DND-41 (cell line): Measurements from ENCODE around the gene DDRGK1.

Experiments
- ATAC-seq: fragments of 200-7000 bp; cut with Tn5 transposase; 3 replicates; pipeline ENCODE4 v1.9.1; 2021; ENCODE audit warnings: low read depth; ENCODE audit not compliant: insufficient read depth
- DNase-seq: peaks from one replicate; pipeline ENCODE4 v3.0.0-alpha.2; 2020
- H2AFZ ChIP-seq: 2 replicates; pipeline ENCODE4 v1.6.0; 2012; ENCODE audit warnings: low read depth, low read length
- H3K27ac ChIP-seq: 2 replicates; pipeline ENCODE4 v1.5.1; 2012; ENCODE audit warnings: low read length, inconsistent platforms
- H3K27me3 ChIP-seq: fragments of 200-600 bp; sonication (generic); 2 replicates; pipeline ENCODE4 v1.6.0; 2012; ENCODE audit warnings: low read length, mild to moderate bottlenecking, inconsistent platforms; ENCODE audit not compliant: insufficient read depth, poor library complexity
- H3K36me3 ChIP-seq: 2 replicates; pipeline ENCODE4 v1.5.1; 2012; ENCODE audit warnings: low read length, inconsistent platforms; ENCODE audit not compliant: insufficient read depth
- H3K4me1 ChIP-seq: 2 replicates; pipeline ENCODE4 v1.5.1; 2012; ENCODE audit warnings: mild to moderate bottlenecking, low read length; ENCODE audit not compliant: insufficient read depth
- H3K4me2 ChIP-seq: 2 replicates; pipeline ENCODE4 v1.6.0; 2012; ENCODE audit warnings: mild to moderate bottlenecking, moderate library complexity, low read length, inconsistent platforms; ENCODE audit not compliant: insufficient read depth
- H3K4me3 ChIP-seq, 2 experiments: fragments of 200-600 bp in 1 of 2; shearing (Covaris generic) in 1 of 2; 2 replicates each; pipeline ENCODE4 v1.5.1; 2012 to 2016; ENCODE audit warnings: inconsistent platforms in 2 of 2, low read length in 2 of 2, mild to moderate bottlenecking in 2 of 2, low read depth in 1 of 2, moderate library complexity in 1 of 2
- H3K79me2 ChIP-seq: 2 replicates; pipeline ENCODE4 v1.6.0; 2012; ENCODE audit warnings: low read length, inconsistent platforms; ENCODE audit not compliant: insufficient read depth
- H3K9ac ChIP-seq: 2 replicates; pipeline ENCODE4 v1.6.0; 2012; ENCODE audit warnings: low read depth, mild to moderate bottlenecking, inconsistent platforms, low read length, moderate library complexity
- H3K9me3 ChIP-seq: 2 replicates; pipeline ENCODE4 v1.5.1; 2012; ENCODE audit warnings: low read length, moderate library complexity, mild to moderate bottlenecking, inconsistent platforms; ENCODE audit not compliant: insufficient read depth, severe bottlenecking
- H4K20me1 ChIP-seq: 2 replicates; pipeline ENCODE4 v1.6.0; 2012; ENCODE audit warnings: low read length; ENCODE audit not compliant: insufficient read depth
- EZH2 ChIP-seq: IDR thresholded peaks from 3 replicates; pipeline ENCODE4 v1.6.1; 2012; ENCODE audit warnings: borderline replicate concordance, low read depth, mild to moderate bottlenecking, moderate library complexity, low read length, inconsistent platforms; ENCODE audit not compliant: severe bottlenecking
- TF ChIP-seq, protein P1 (sequence below): IDR thresholded peaks from 2 replicates; pipeline ENCODE4 v1.5.1; 2012; ENCODE audit warnings: borderline replicate concordance, low read length, moderate library complexity, mild to moderate bottlenecking; ENCODE audit not compliant: poor library complexity, severe bottlenecking; ENCODE audit errors: extremely low read depth

Gene DDRGK1

DNA sequence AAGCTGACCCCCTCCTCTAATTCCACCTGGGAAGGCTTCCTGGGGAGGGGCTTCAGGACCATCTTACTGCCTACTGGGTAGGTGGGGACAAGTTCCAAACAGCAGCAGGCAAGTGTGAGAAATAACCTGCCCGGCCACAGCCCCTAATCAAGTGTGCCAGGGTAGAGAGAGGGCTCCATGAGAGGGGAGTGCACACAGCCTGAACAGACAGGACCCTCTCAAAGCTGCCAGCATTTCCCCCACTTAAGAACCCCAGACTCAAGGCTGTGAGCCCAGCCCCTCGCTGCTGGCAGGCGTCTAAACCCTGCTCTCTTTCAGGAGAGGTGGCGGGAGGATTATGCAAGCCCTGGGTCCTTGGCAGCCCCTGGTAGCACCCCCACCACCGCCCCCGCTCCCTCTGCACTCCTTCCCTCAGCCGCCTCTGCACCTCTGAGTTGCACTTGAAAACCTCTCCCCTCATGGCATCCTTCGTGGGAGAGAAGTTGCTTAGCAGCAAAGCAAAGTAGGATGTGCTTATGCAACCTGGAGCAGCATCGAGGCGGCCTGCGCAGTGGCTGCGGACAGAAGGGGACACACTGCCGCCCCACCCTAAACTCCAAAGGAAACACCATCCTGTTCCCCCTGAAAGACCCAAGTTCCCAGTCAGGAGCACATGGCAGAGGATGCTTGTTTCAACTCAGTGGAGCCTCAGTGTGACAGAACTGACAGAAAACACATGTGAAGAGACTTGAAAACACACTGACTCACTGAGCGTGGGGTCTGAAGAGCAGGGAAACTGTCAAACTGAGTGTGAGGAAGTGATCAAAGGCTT, 10.5 kb downstream of the DDRGK1 start:
- H2AFZ ChIP-seq, result no peak overlapping the region
- TF ChIP-seq EZH2, result no peak
- no peak overlapping the region for H3K4me2 ChIP-seq
- no peak overlapping the region for H3K4me3 ChIP-seq
- H3K79me2 ChIP-seq, result no peaks in the 10 kb centered on the region
- H3K27me3 ChIP-seq, result no peaks in the 10 kb centered on the region
- peaks cover 32% of the 10 kb centered on the region for H4K20me1 ChIP-seq
- ATAC-seq (no peak), DNase-seq (no peak)
- H3K9me3 ChIP-seq, result no peaks in the 10 kb centered on the region
- H3K27ac ChIP-seq, result no peak overlapping the region
- no peaks in the 10 kb centered on the region for H3K4me1 ChIP-seq
- H3K9ac ChIP-seq, result no peak overlapping the region
- H3K36me3 ChIP-seq, result peaks cover 85% of the 10 kb centered on the region

DNA sequence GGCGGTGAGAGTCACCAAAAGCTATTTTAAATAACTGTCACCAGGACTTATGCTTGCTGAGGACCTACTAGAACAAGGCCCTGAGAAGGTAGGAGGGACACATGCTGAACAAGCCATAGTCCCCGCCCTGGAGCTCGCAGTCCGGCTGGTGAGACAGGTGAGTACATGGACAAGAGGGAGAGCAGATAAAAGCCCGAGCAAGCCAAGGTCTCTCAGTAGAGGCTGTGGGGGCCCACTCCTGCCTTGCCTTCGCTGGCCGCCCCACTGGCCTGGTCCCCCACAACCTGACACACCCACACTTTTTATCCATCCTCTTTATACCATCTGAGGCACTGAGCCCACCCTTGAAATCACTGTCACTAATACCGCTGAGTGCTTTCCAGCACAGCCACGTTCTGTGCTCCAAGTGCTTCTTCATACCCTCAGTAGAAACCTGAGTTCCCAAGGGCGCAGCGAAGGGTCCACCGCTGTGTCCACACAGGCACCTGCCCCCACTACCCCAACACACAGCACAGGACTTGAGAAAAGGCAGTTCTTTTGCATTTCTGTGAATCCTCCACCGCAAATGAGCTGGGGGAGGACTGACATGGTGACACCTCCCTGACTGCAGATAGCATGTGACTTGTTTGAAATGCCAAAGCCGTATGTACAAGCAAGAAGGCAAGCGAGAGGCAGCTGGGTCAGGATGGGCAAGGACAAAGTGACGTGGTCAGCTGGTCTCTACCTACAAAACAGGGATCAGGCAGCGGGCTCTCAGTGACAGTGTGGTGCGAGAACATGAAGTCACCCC, 12.1 kb downstream of the DDRGK1 start:
- Histone ChIP-seq H3K4me3 (no peak overlapping the region), H4K20me1 (peaks cover 32% of the 10 kb centered on the region), H3K9me3 (no peaks in the 10 kb centered on the region), H3K27me3 (no peaks in the 10 kb centered on the region), H3K27ac (no peak overlapping the region), H3K79me2 (no peaks in the 10 kb centered on the region), H3K4me1 (no peaks in the 10 kb centered on the region), H3K9ac (no peak overlapping the region), H3K36me3 (peaks cover 79% of the 10 kb centered on the region), H2AFZ (no peak overlapping the region), H3K4me2 (no peak overlapping the region)
- no peak for DNase-seq
- no peak for TF ChIP-seq EZH2
- TF ChIP-seq, protein P1, sequence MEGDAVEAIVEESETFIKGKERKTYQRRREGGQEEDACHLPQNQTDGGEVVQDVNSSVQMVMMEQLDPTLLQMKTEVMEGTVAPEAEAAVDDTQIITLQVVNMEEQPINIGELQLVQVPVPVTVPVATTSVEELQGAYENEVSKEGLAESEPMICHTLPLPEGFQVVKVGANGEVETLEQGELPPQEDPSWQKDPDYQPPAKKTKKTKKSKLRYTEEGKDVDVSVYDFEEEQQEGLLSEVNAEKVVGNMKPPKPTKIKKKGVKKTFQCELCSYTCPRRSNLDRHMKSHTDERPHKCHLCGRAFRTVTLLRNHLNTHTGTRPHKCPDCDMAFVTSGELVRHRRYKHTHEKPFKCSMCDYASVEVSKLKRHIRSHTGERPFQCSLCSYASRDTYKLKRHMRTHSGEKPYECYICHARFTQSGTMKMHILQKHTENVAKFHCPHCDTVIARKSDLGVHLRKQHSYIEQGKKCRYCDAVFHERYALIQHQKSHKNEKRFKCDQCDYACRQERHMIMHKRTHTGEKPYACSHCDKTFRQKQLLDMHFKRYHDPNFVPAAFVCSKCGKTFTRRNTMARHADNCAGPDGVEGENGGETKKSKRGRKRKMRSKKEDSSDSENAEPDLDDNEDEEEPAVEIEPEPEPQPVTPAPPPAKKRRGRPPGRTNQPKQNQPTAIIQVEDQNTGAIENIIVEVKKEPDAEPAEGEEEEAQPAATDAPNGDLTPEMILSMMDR, result no peak
- no peak for ATAC-seq

DNA sequence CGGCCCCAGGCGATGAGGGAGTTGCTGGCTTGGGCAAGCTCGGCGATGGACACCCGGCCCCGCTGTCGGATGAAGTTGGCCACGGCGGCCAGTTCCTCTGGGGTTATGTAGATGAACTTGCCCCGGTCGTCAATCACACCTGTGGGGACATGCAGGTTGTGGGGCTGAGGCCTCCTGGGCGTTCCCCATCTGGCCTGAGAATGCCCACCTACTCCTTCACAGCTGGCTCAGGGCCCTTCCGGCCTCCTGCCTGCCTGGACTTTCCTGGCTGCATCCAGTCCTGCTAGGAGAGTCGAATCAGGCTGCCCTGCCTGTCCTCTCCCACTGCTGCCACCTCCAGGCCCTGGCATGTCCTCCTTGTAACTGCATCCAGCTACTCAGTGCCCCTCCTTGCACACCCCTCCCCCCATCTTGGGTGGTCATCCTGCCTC, 13.8 kb downstream of the DDRGK1 start:
- Histone ChIP-seq H3K4me2 (no peak overlapping the region), H2AFZ (no peak overlapping the region), H3K9ac (no peak overlapping the region), H3K27me3 (no peaks in the 10 kb centered on the region), H3K4me3 (no peak overlapping the region), H4K20me1 (peaks cover 28% of the 10 kb centered on the region), H3K9me3 (no peaks in the 10 kb centered on the region), H3K4me1 (no peaks in the 10 kb centered on the region), H3K27ac (no peak overlapping the region), H3K36me3 (peaks cover 66% of the 10 kb centered on the region), H3K79me2 (no peaks in the 10 kb centered on the region)
- no peak for ATAC-seq
- no peak for DNase-seq
- TF ChIP-seq EZH2, result no peak
- TF ChIP-seq, protein P1, result no peak

GRCh38 chr20:3189561-3190131, 14.8 kb downstream of the DDRGK1 start:
- H3K36me3 ChIP-seq, result peaks cover 55% of the 10 kb centered on the region
- H3K9ac ChIP-seq, result no peak overlapping the region
- DNase-seq (no peak), ATAC-seq (no peak)
- H3K4me2 ChIP-seq, result no peak overlapping the region
- no peak overlapping the region for H2AFZ ChIP-seq
- H3K27ac ChIP-seq, result no peak overlapping the region
- H3K79me2 ChIP-seq, result no peaks in the 10 kb centered on the region
- TF ChIP-seq, protein P1, result no peak
- TF ChIP-seq EZH2, result no peak
- H3K9me3 ChIP-seq, result no peaks in the 10 kb centered on the region
- no peaks in the 10 kb centered on the region for H3K27me3 ChIP-seq
- no peak overlapping the region for H3K4me3 ChIP-seq
- no peaks in the 10 kb centered on the region for H3K4me1 ChIP-seq
- H4K20me1 ChIP-seq, result peaks cover 19% of the 10 kb centered on the region
